Measurements from ENCODE around the gene SLC19A1.

- TF ChIP-seq POLR2AphosphoS5 (IDR thresholded peaks at IDR 0.05): no peak
- no peak for TF ChIP-seq POLR2A (IDR thresholded peaks at IDR 0.05; ENCODE audit: low read depth)
Measured at GRCh38 chr21:45582128-45582527, 39.9 kb upstream of the SLC19A1 start.
